K562 (cell line): ENCODE measurements around the gene SCAMP1.

Source experiments
- BRD9 ChIP-seq: fragments of 450-650 bp; IDR thresholded peaks from 2 replicates; pipeline ENCODE4 v1.6.1; 2018; ENCODE audit warnings: low read depth; ENCODE audit not compliant: partially characterized antibody
- CREB1 ChIP-seq, 2 experiments: sonication (generic) in 1 of 2; formaldehyde crosslinking in 1 of 2; IDR thresholded peaks; 2 replicates each; pipeline versions ENCODE4 v1.6.1 to v1.8.0; 2012 to 2022; ENCODE audit warnings: inconsistent platforms in 1 of 2, mild to moderate bottlenecking in 1 of 2, missing genetic modification reagents in 1 of 2, moderate library complexity in 1 of 2
- ELF1 ChIP-seq: fragments of 200-800 bp; sonication (Bioruptor generic); IDR thresholded peaks from 2 replicates; pipeline ENCODE4 v1.6.1; 2016; ENCODE audit warnings: missing genetic modification characterization, missing compliant biosample characterization
- EZH2 ChIP-seq: IDR thresholded peaks from 2 replicates; pipeline ENCODE4 v1.6.1; 2012; ENCODE audit warnings: low read depth, mild to moderate bottlenecking, inconsistent platforms, low read length, borderline replicate concordance
- FOXJ3 ChIP-seq: sonication (generic); formaldehyde crosslinking; IDR thresholded peaks from 2 replicates; pipeline ENCODE4 v1.4.0; 2020; ENCODE audit warnings: mild to moderate bottlenecking, missing genetic modification reagents
- JUND ChIP-seq, 2 experiments: IDR thresholded peaks; 2 replicates in 1 of 2; 3 replicates in 1 of 2; pipeline ENCODE4 v1.6.1; 2011; ENCODE audit warnings: borderline replicate concordance in 2 of 2, low read depth in 2 of 2, low read length in 2 of 2, improper control_type of control experiment in 1 of 2, missing biosample characterization in 1 of 2, missing genetic modification characterization in 1 of 2, missing genetic modification reagents in 1 of 2
- NFYB ChIP-seq: IDR thresholded peaks from 2 replicates; pipeline ENCODE4 v1.6.1; 2011; ENCODE audit warnings: mild to moderate bottlenecking, moderate library complexity; ENCODE audit not compliant: insufficient read length; ENCODE audit errors: extremely low read depth
- POLR2AphosphoS5 ChIP-seq: IDR thresholded peaks from 2 replicates; pipeline ENCODE4 v1.6.1; 2011; ENCODE audit warnings: mild to moderate bottlenecking, low read depth, low read length, moderate library complexity; ENCODE audit not compliant: control insufficient read depth, insufficient read depth
- PRPF4 ChIP-seq: fragments of 200-400 bp; formaldehyde crosslinking; IDR thresholded peaks from one replicate; pipeline ENCODE4 v1.6.1; 2017; ENCODE audit warnings: low read length, low read depth, mild to moderate bottlenecking; ENCODE audit not compliant: insufficient read depth, poor library complexity, severe bottlenecking
- ZBED1 ChIP-seq: IDR thresholded peaks from 2 replicates; pipeline ENCODE4 v1.6.1; 2014
- TF ChIP-seq, protein P1 (sequence below): sonication (generic); formaldehyde crosslinking; IDR thresholded peaks from 2 replicates; pipeline ENCODE4 v1.9.0; 2022; ENCODE audit warnings: mild to moderate bottlenecking, missing genetic modification reagents
- TF ChIP-seq, protein P2 (sequence below): fragments of 450-650 bp; IDR thresholded peaks from 2 replicates; pipeline ENCODE4 v1.6.1; 2016
- TF ChIP-seq, protein P3 (sequence below), 3 experiments: IDR thresholded peaks in 2 of 3; conservative IDR thresholded peaks in 1 of 3; 2 replicates each; pipeline ENCODE4 v1.5.1; 2011 to 2012; ENCODE audit warnings: low read length in 3 of 3, mild to moderate bottlenecking in 3 of 3, control low read depth in 2 of 3, improper control_type of control experiment in 1 of 3, inconsistent platforms in 1 of 3, low read depth in 1 of 3, mixed read lengths in 1 of 3, moderate library complexity in 1 of 3; ENCODE audit not compliant: insufficient read depth in 2 of 3
- TF ChIP-seq, protein P4 (sequence below): sonication (generic); formaldehyde crosslinking; IDR thresholded peaks from 2 replicates; pipeline ENCODE4 v1.5.0; 2020; ENCODE audit warnings: missing genetic modification reagents

DNA sequence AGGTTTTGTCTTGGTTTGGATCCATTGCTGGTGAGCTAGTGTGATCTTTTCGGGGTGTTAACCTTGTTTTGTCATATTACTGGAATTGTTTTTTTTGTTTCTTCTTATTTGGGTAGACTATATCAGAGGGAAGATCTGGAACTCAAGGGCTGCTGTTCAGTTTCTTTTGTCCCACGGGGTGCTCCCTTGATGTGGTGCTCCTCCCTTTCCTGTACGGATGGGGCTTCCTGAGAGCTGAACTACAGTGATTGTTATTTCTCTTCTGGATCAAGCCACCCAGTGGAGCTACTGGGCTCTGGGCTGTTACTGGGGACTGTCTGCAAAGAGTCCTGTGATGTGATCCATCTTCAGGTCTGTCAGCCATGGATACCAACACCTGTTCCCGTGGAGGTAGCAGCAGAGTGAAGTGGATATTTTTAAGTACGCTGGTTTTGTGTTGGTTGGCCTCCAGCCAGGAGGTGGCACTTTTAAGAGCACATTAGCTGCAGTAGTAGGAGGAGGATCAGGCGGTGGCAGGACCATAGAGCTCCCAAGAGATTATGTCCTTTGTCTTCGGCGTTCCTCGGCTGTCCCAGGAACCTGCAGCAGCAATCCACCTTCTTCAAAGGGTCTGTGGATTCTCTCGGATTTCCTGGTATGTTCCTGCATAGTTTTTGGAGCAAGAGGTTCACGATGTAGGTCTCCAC lies 27.2 kb downstream of the SCAMP1 start:
- TF ChIP-seq EZH2 (no peak), ELF1 (tag) (no peak), BRD9 (no peak), POLR2AphosphoS5 (no peak), FOXJ3 (CRISPR knock-in tag) (no peak), ZBED1 (no peak), JUND (IDR thresholded peaks at IDR 0.05; ENCODE audit: borderline replicate concordance, low read depth, low read length) (no peak), JUND (tag; IDR thresholded peaks at IDR 0.05; ENCODE audit: borderline replicate concordance, low read depth, low read length) (no peak), PRPF4 (no peak), NFYB (no peak), CREB1 (IDR thresholded peaks at IDR 0.05) (no peak), CREB1 (CRISPR knock-in tag; IDR thresholded peaks at IDR 0.05) (no peak)
- TF ChIP-seq, protein P1, sequence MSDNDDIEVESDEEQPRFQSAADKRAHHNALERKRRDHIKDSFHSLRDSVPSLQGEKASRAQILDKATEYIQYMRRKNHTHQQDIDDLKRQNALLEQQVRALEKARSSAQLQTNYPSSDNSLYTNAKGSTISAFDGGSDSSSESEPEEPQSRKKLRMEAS (CRISPR knock-in tag): no peak
- TF ChIP-seq, protein P2, sequence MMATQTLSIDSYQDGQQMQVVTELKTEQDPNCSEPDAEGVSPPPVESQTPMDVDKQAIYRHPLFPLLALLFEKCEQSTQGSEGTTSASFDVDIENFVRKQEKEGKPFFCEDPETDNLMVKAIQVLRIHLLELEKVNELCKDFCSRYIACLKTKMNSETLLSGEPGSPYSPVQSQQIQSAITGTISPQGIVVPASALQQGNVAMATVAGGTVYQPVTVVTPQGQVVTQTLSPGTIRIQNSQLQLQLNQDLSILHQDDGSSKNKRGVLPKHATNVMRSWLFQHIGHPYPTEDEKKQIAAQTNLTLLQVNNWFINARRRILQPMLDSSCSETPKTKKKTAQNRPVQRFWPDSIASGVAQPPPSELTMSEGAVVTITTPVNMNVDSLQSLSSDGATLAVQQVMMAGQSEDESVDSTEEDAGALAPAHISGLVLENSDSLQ: no peak
- TF ChIP-seq, protein P3, sequence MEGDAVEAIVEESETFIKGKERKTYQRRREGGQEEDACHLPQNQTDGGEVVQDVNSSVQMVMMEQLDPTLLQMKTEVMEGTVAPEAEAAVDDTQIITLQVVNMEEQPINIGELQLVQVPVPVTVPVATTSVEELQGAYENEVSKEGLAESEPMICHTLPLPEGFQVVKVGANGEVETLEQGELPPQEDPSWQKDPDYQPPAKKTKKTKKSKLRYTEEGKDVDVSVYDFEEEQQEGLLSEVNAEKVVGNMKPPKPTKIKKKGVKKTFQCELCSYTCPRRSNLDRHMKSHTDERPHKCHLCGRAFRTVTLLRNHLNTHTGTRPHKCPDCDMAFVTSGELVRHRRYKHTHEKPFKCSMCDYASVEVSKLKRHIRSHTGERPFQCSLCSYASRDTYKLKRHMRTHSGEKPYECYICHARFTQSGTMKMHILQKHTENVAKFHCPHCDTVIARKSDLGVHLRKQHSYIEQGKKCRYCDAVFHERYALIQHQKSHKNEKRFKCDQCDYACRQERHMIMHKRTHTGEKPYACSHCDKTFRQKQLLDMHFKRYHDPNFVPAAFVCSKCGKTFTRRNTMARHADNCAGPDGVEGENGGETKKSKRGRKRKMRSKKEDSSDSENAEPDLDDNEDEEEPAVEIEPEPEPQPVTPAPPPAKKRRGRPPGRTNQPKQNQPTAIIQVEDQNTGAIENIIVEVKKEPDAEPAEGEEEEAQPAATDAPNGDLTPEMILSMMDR (IDR thresholded peaks at IDR 0.05 in 2 of 3, conservative IDR thresholded peaks at IDR 0.05 in 1 of 3; ENCODE audit: insufficient read depth in 2 of 3, low read depth in 1 of 3, low read length in 3 of 3): no peak
- TF ChIP-seq, protein P4, sequence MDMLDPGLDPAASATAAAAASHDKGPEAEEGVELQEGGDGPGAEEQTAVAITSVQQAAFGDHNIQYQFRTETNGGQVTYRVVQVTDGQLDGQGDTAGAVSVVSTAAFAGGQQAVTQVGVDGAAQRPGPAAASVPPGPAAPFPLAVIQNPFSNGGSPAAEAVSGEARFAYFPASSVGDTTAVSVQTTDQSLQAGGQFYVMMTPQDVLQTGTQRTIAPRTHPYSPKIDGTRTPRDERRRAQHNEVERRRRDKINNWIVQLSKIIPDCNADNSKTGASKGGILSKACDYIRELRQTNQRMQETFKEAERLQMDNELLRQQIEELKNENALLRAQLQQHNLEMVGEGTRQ: no peak
